Hepatocyte (in vitro differentiated cells): ENCODE results near the gene GCH1.
"Not testable (repeated sequence)": the region's sequence is repeated elsewhere in the genome, so short reads cannot be mapped to it uniquely, and the experiment has no call there.

Experiments
- EZH2phosphoT487 ChIP-seq: fragments of 200-600 bp; sonication (generic); IDR thresholded peaks from one replicate; pipeline ENCODE4 v1.6.1; 2018; ENCODE audit warnings: antibody characterized with exemption, mild to moderate bottlenecking, low read depth, moderate library complexity; ENCODE audit not compliant: unreplicated experiment, severe bottlenecking
- TF ChIP-seq, protein P1 (sequence below): fragments of 200-600 bp; sonication (generic); IDR thresholded peaks from 2 replicates; pipeline ENCODE4 v1.5.1; 2016; ENCODE audit warnings: antibody characterized with exemption, mild to moderate bottlenecking; ENCODE audit not compliant: poor library complexity

DNA sequence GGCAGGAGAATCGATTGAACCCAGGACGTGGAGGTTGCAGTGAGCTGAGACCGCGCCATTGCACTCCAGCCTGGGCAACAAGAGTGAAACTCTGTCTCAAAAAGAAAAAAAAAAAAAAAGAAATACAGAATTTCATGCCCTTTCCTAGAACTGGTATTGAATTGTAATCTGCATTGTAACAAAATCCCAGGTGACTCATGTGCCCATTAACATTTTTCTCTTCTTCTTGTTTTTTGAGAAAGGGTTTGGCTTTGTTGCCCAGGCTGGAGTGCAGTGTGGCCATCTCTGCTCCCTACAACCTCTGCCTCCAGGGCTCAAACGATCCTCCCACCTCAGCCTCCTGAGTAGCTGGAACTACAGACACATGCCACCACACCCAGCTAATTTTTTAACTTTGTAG is 23.9 kb upstream of the GCH1 start:
- TF ChIP-seq, protein P1, sequence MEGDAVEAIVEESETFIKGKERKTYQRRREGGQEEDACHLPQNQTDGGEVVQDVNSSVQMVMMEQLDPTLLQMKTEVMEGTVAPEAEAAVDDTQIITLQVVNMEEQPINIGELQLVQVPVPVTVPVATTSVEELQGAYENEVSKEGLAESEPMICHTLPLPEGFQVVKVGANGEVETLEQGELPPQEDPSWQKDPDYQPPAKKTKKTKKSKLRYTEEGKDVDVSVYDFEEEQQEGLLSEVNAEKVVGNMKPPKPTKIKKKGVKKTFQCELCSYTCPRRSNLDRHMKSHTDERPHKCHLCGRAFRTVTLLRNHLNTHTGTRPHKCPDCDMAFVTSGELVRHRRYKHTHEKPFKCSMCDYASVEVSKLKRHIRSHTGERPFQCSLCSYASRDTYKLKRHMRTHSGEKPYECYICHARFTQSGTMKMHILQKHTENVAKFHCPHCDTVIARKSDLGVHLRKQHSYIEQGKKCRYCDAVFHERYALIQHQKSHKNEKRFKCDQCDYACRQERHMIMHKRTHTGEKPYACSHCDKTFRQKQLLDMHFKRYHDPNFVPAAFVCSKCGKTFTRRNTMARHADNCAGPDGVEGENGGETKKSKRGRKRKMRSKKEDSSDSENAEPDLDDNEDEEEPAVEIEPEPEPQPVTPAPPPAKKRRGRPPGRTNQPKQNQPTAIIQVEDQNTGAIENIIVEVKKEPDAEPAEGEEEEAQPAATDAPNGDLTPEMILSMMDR, result not testable (repeated sequence)
- TF ChIP-seq EZH2phosphoT487, result not testable (repeated sequence)
